Activated naive CD4-positive, alpha-beta T cell treated with anti-CD3 and anti-CD28 coated beads, Interleukin-2, amount 50 U/mL, for 72 hours (primary cell): ENCODE data around the gene KCNK5. TPM values are rescaled to one million over a fixed set of nuclear protein-coding genes. Genes with fewer than 3 reads are reported as not detected.
A peak's percentile ranks its signal among the peaks of the same experiment; 100 is the strongest.

Experiments used
- ATAC-seq, 2 donors: fragments of 150-1000 bp; cut with Tn5 transposase; 2 replicates each; pipeline ENCODE4 v1.10.0; 2021; ENCODE audit warnings: mild to moderate bottlenecking in 2 of 2, moderate library complexity in 2 of 2
- DNase-seq, 2 donors: peaks; one replicate each; pipeline ENCODE4 v3.0.0; 2021 to 2022; ENCODE audit warnings: low spot score in 2 of 2
- H3K27ac Mint-ChIP-seq, 2 donors: one replicate each; pipeline ENCODE4 v1.8.0; 2022; ENCODE audit warnings: mild to moderate bottlenecking in 2 of 2, mixed read lengths in 2 of 2
- H3K36me3 Mint-ChIP-seq, 2 donors: one replicate each; pipeline ENCODE4 v1.8.0; 2022; ENCODE audit warnings: mixed read lengths in 2 of 2
- H3K9me3 Mint-ChIP-seq, 2 donors: one replicate each; pipeline ENCODE4 v1.8.0; 2022; ENCODE audit warnings: mixed read lengths in 2 of 2
- total RNA-seq, 2 donors: library from RNA; stranded (reverse); gene quantifications; one replicate each; pipeline ENCODE4 v1.2.3, GENCODE V29; 2022

KCNK5 gene
- total RNA-seq, 2 donors from 2014 or later, result 8.8 to 15.8 TPM

GRCh38 chr6:39153766-39154397 lies 75.4 kb downstream of the KCNK5 start:
- ATAC-seq, result peak; percentile 95 to 97
- Mint-ChIP-seq H3K9me3 (no peaks in the 10 kb centered on the region), H3K27ac (peak overlapping the region; percentile 33 to 82), H3K36me3 (peaks cover 0 to 5% of the 10 kb centered on the region in 2 donors)
- DNase-seq, result peak in 1 of 2 donors; percentile 48

GRCh38 chr6:39152262-39152661 lies 77.0 kb downstream of the KCNK5 start:
- ATAC-seq, result no peak
- DNase-seq, result no peak
- H3K36me3 Mint-ChIP-seq, result peaks cover 0 to 4% of the 10 kb centered on the region in 2 donors
- no peak overlapping the region for H3K27ac Mint-ChIP-seq
- H3K9me3 Mint-ChIP-seq, result no peaks in the 10 kb centered on the region

- Mint-ChIP-seq H3K9me3 (no peaks in the 10 kb centered on the region), H3K27ac (no peak overlapping the region), H3K36me3 (peaks cover 0 to 4% of the 10 kb centered on the region in 2 donors)
- ATAC-seq (no peak), DNase-seq (no peak)
Observed at GRCh38 chr6:39151211-39151610, 78.1 kb downstream of the KCNK5 start.

- H3K27ac Mint-ChIP-seq, result no peak overlapping the region
- ATAC-seq, result no peak
- H3K36me3 Mint-ChIP-seq, result no peaks in the 10 kb centered on the region
- DNase-seq, result no peak
- H3K9me3 Mint-ChIP-seq, result no peaks in the 10 kb centered on the region
Observed at GRCh38 chr6:39144481-39145173, 84.6 kb downstream of the KCNK5 start.

GRCh38 chr6:39143238-39143930 lies 85.9 kb downstream of the KCNK5 start:
- Mint-ChIP-seq H3K27ac (no peak overlapping the region), H3K36me3 (no peaks in the 10 kb centered on the region), H3K9me3 (peaks cover 0 to 6% of the 10 kb centered on the region in 2 donors)
- ATAC-seq (no peak), DNase-seq (no peak)

GRCh38 chr6:39140556-39141167 lies 88.6 kb downstream of the KCNK5 start:
- DNase-seq (no peak), ATAC-seq (peak in 1 of 2 donors; percentile 46)
- Mint-ChIP-seq H3K36me3 (peaks cover 0 to 6% of the 10 kb centered on the region in 2 donors), H3K27ac (peak overlapping the region in 1 of 2 donors; percentile 76), H3K9me3 (peaks cover 4 to 12% of the 10 kb centered on the region in 2 donors)

Other genes starting within 250 kb of the KCNK5 start
- under 1 TPM; 0.32 to 0.33 TPM for gene GLP1R, start 180.7 kb downstream of the KCNK5 start, total RNA-seq
- 10 to 100 TPM; 12.3 to 20.8 TPM for gene SAYSD1, start 114.3 kb downstream of the KCNK5 start, total RNA-seq
- gene KCNK17, start 84.9 kb upstream of the KCNK5 start, total RNA-seq, result not detected
- gene KCNK16, start 93.2 kb upstream of the KCNK5 start, total RNA-seq, result not detected